Nephron progenitor cell (in vitro differentiated cells): Measurements from ENCODE around the gene COMMD1.
"Not testable (repeated sequence)": the region's sequence is repeated elsewhere in the genome, so short reads cannot be mapped to it uniquely, and the experiment has no call there.

ENCODE experiments used
- DNase-seq: peaks from one replicate; pipeline ENCODE4 v3.0.0; 2021
- H3K27ac Mint-ChIP-seq: 2 replicates; pipeline ENCODE4 v1.8.0; 2021; ENCODE audit warnings: mild to moderate bottlenecking, moderate library complexity, mixed read lengths
- H3K27me3 Mint-ChIP-seq: 2 replicates; pipeline ENCODE4 v1.8.0; 2021; ENCODE audit warnings: mild to moderate bottlenecking, low read depth, mixed read lengths; ENCODE audit not compliant: poor library complexity
- H3K36me3 Mint-ChIP-seq: 2 replicates; pipeline ENCODE4 v1.8.0; 2021; ENCODE audit warnings: low read depth, mixed read lengths
- H3K4me1 Mint-ChIP-seq: 2 replicates; pipeline ENCODE4 v1.8.0; 2021; ENCODE audit warnings: mixed read lengths
- H3K4me3 Mint-ChIP-seq: 2 replicates; pipeline ENCODE4 v1.8.0; 2021; ENCODE audit warnings: mild to moderate bottlenecking, moderate library complexity, mixed read lengths
- H3K9me3 Mint-ChIP-seq: 2 replicates; pipeline ENCODE4 v1.8.0; 2021; ENCODE audit warnings: mild to moderate bottlenecking, moderate library complexity, mixed read lengths
- TF ChIP-seq, protein P1 (sequence below): fragments of 200-600 bp; sonication (generic); IDR thresholded peaks from 2 replicates; pipeline ENCODE4 v1.5.0; 2021; ENCODE audit warnings: antibody characterized with exemption

The COMMD1 gene

DNA sequence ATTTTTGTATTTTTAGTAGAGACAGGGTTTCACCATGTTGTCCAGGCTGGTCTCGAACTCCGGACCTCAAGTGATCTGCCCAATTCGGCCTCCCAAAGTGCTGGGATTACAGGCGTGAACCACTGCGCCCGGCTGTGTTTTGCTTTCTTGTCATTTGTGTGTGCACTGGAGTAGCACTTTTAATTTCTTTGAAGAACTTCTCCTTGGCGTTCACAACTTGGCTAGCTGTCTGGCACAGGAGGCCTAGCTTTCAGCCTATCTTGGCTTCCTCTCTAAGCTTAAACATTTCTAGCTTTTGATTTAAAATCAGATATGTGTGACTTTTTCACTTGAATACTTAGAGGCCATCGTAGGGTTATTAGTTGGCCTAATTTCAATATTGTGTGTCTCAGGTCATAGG lies 93.0 kb downstream of the COMMD1 start:
- no peak overlapping the region for H3K27ac Mint-ChIP-seq
- H3K4me3 Mint-ChIP-seq: no peak overlapping the region
- H3K27me3 Mint-ChIP-seq: no peaks in the 10 kb centered on the region
- DNase-seq: no peak
- H3K36me3 Mint-ChIP-seq: peaks cover 6% of the 10 kb centered on the region
- H3K9me3 Mint-ChIP-seq: no peaks in the 10 kb centered on the region
- H3K4me1 Mint-ChIP-seq: no peaks in the 10 kb centered on the region
- TF ChIP-seq, protein P1, sequence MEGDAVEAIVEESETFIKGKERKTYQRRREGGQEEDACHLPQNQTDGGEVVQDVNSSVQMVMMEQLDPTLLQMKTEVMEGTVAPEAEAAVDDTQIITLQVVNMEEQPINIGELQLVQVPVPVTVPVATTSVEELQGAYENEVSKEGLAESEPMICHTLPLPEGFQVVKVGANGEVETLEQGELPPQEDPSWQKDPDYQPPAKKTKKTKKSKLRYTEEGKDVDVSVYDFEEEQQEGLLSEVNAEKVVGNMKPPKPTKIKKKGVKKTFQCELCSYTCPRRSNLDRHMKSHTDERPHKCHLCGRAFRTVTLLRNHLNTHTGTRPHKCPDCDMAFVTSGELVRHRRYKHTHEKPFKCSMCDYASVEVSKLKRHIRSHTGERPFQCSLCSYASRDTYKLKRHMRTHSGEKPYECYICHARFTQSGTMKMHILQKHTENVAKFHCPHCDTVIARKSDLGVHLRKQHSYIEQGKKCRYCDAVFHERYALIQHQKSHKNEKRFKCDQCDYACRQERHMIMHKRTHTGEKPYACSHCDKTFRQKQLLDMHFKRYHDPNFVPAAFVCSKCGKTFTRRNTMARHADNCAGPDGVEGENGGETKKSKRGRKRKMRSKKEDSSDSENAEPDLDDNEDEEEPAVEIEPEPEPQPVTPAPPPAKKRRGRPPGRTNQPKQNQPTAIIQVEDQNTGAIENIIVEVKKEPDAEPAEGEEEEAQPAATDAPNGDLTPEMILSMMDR: no peak

DNA sequence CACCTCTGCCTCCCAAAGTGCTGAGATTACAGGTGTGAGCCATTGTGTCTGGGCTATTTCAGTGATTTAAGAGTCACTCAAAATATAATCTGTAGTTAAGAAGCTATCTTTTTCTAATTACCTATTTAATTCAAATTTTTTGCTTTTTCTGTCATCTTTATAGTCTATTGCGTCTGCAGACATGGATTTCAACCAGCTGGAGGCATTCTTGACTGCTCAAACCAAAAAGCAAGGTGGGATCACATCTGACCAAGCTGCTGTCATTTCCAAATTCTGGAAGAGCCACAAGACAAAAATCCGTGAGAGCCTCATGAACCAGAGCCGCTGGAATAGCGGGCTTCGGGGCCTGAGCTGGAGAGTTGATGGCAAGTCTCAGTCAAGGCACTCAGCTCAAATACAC lies 95.1 kb downstream of the COMMD1 start:
- H3K36me3 Mint-ChIP-seq: peaks cover 18% of the 10 kb centered on the region
- no peaks in the 10 kb centered on the region for H3K27me3 Mint-ChIP-seq
- no peaks in the 10 kb centered on the region for H3K9me3 Mint-ChIP-seq
- H3K4me3 Mint-ChIP-seq: no peak overlapping the region
- no peak for DNase-seq
- H3K27ac Mint-ChIP-seq: no peak overlapping the region
- TF ChIP-seq, protein P1: no peak
- H3K4me1 Mint-ChIP-seq: no peaks in the 10 kb centered on the region

DNA sequence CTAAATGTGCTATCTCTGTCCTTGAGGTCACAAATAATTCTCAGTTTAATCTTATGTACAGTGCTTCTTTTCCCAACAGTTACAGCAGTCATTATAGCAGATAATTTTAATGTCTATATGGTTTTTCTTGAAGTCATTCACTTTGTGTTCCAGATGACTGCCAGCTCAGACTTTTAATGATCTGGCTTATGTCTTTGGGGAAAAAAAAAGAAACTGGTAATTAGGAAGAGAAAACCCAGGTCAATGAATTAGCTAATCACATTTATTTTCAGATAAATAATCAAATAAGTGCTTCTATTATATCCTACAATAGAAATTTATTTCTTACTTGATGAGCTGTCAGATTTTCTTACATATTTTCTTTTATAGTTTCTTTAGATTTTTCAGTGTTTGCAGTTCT lies 96.0 kb downstream of the COMMD1 start:
- Mint-ChIP-seq H3K9me3 (no peaks in the 10 kb centered on the region), H3K4me3 (no peak overlapping the region)

DNA sequence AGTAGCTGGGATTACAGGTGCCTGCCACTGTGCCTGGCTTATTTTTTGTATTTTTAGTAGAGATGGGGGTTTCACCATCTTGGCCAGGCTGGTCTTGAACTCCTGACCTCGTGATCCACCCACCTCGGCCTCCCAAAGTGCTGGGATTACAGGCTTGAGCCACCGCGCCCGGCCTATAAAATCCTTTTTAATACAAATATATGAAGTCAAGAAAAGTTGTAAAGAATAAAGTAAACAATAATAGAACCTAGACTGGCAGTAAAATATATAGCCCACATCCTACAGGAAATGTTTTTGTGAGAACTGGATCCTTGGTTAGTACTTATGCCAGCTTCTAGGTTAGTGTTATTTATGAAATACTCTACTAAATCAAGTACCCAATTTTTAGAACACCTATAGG lies 99.0 kb downstream of the COMMD1 start:
- H3K4me1 Mint-ChIP-seq, H3K27ac Mint-ChIP-seq, H3K4me3 Mint-ChIP-seq, H3K27me3 Mint-ChIP-seq, DNase-seq, H3K9me3 Mint-ChIP-seq: not testable (repeated sequence)
- H3K36me3 Mint-ChIP-seq: peaks cover 18% of the 10 kb centered on the region

More for the DNA sequence above, 96.0 kb downstream of the COMMD1 start:
- H3K4me1 Mint-ChIP-seq: no peaks in the 10 kb centered on the region
- TF ChIP-seq, protein P1: no peak
- H3K36me3 Mint-ChIP-seq: peaks cover 18% of the 10 kb centered on the region
- no peak overlapping the region for H3K27ac Mint-ChIP-seq
- no peak for DNase-seq
- H3K27me3 Mint-ChIP-seq: no peaks in the 10 kb centered on the region

DNA sequence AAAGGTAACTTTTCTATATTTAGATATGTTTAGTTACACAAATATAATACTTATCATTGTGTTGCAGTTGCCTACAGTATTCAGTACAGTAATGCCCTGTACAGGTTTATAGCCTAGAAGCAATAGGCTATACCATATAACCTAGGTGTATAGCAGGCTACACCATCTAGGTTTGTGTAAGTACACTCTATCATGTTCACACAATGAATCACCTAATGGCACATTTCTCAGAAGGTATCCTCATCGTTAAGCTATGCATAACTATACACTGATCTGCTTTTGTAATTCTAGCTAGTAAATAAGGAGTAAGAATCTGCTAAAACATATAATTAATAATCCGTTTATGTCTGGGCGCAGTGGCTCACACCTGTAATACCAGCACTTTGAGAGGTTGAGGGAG lies 102.1 kb downstream of the COMMD1 start:
- Mint-ChIP-seq H3K9me3 (no peaks in the 10 kb centered on the region), H3K27ac (no peak overlapping the region), H3K4me1 (no peaks in the 10 kb centered on the region), H3K27me3 (no peaks in the 10 kb centered on the region), H3K36me3 (peaks cover 14% of the 10 kb centered on the region), H3K4me3 (no peak overlapping the region)
- TF ChIP-seq, protein P1: no peak
- DNase-seq: no peak

DNA sequence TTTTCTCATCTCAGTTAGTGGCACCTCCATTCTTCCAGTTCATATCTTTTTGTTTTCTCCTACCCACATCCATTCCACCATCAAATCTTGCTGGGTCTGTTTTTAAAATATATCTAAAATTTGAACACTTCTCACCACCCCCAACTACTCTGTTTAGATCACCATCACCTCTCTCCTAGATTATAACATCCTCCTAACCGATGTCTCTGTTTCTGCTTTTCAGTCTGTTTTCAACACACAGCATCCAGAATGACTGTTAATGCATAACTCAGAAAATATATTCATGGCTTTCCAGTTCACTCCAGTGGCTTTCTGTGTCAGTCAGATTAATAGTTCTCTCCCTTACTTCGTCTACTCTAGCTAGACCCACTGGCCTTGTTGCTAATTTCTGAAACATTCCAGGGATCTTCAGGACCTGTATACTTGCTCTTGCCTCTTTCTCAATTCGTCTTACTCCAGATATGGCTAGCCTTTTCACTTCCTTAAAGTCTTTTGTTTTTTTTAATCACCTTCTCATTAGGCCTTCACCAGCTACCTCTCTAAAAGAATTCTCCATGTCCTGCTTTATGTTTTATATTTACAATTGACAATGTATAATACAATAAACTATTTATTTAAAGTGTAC lies 105.3 kb downstream of the COMMD1 start:
- Mint-ChIP-seq H3K9me3 (no peaks in the 10 kb centered on the region), H3K27ac (no peak overlapping the region), H3K4me3 (no peak overlapping the region), H3K36me3 (no peaks in the 10 kb centered on the region), H3K4me1 (no peaks in the 10 kb centered on the region), H3K27me3 (no peaks in the 10 kb centered on the region)
- TF ChIP-seq, protein P1: no peak
- no peak for DNase-seq
